Astrocyte (in vitro differentiated cells and primary cell): ENCODE data around the gene FKBP1B. TPM values are rescaled to one million over a fixed set of nuclear protein-coding genes. Genes with fewer than 3 reads are reported as not detected.

Source experiments
- DNase-seq: peaks from one replicate; pipeline ENCODE4 v3.0.0-alpha.2; 2010; ENCODE audit warnings: low read depth
- FAIRE-seq: peaks from 2 replicates; lab custom pipeline; 2011; peaks lifted over from hg19 to GRCh38; lab: Jason Lieb, UNC
- H2AFZ ChIP-seq: 2 replicates; pipeline ENCODE4 v1.6.0; 2012; ENCODE audit warnings: low read depth, low read length, inconsistent platforms
- H3K27ac ChIP-seq: 2 replicates; pipeline ENCODE4 v1.5.1; 2011; ENCODE audit warnings: low read depth, low read length, inconsistent platforms
- H3K27me3 ChIP-seq: 2 replicates; pipeline ENCODE4 v1.6.0; 2011; ENCODE audit warnings: low read length, inconsistent platforms; ENCODE audit not compliant: insufficient read depth
- H3K36me3 ChIP-seq: 2 replicates; pipeline ENCODE4 v1.5.1; 2011; ENCODE audit warnings: low read length, inconsistent platforms; ENCODE audit not compliant: insufficient read depth
- H3K4me1 ChIP-seq: 2 replicates; pipeline ENCODE4 v1.5.1; 2011; ENCODE audit warnings: low read length, inconsistent platforms; ENCODE audit not compliant: insufficient read depth
- H3K4me2 ChIP-seq: 2 replicates; pipeline ENCODE4 v1.6.0; 2012; ENCODE audit warnings: low read length, inconsistent platforms
- H3K4me3 ChIP-seq: 2 replicates; pipeline ENCODE4 v1.5.1; 2011; ENCODE audit warnings: low read depth, mild to moderate bottlenecking, low read length, inconsistent platforms; ENCODE audit not compliant: insufficient read depth
- H3K79me2 ChIP-seq: 2 replicates; pipeline ENCODE4 v1.6.0; 2012; ENCODE audit warnings: mild to moderate bottlenecking, low read length, inconsistent platforms; ENCODE audit not compliant: insufficient read depth
- H3K9ac ChIP-seq: 2 replicates; pipeline ENCODE4 v1.6.0; 2012; ENCODE audit warnings: mild to moderate bottlenecking, low read length, inconsistent platforms
- H3K9me3 ChIP-seq: 2 replicates; pipeline ENCODE4 v1.5.1; 2012; ENCODE audit warnings: low read depth, mild to moderate bottlenecking, low read length, inconsistent platforms; ENCODE audit not compliant: insufficient read depth
- H4K20me1 ChIP-seq: 2 replicates; pipeline ENCODE4 v1.6.0; 2012; ENCODE audit warnings: low read length, inconsistent platforms; ENCODE audit not compliant: insufficient read depth
- H3K27ac Mint-ChIP-seq: one replicate; pipeline ENCODE4 v1.8.0; 2021; ENCODE audit warnings: mild to moderate bottlenecking, mixed read lengths; ENCODE audit not compliant: unreplicated experiment
- H3K27me3 Mint-ChIP-seq: one replicate; pipeline ENCODE4 v1.8.0; 2021; ENCODE audit warnings: low read depth, mixed read lengths; ENCODE audit not compliant: unreplicated experiment
- H3K36me3 Mint-ChIP-seq: one replicate; pipeline ENCODE4 v1.8.0; 2021; ENCODE audit warnings: low read depth, mixed read lengths; ENCODE audit not compliant: unreplicated experiment
- H3K4me1 Mint-ChIP-seq: one replicate; pipeline ENCODE4 v1.8.0; 2021; ENCODE audit warnings: low read depth, mixed read lengths; ENCODE audit not compliant: unreplicated experiment
- H3K4me3 Mint-ChIP-seq: one replicate; pipeline ENCODE4 v1.8.0; 2021; ENCODE audit warnings: mild to moderate bottlenecking, moderate library complexity, mixed read lengths; ENCODE audit not compliant: unreplicated experiment
- H3K9me3 Mint-ChIP-seq: one replicate; pipeline ENCODE4 v1.8.0; 2021; ENCODE audit warnings: mild to moderate bottlenecking, mixed read lengths; ENCODE audit not compliant: unreplicated experiment
- CTCF ChIP-seq: IDR thresholded peaks from 2 replicates; pipeline ENCODE4 v1.5.1; 2011; ENCODE audit warnings: low read depth, mild to moderate bottlenecking, inconsistent platforms, low read length, moderate library complexity; ENCODE audit not compliant: insufficient read depth
- EZH2 ChIP-seq: IDR thresholded peaks from 2 replicates; pipeline ENCODE4 v1.6.1; 2012; ENCODE audit warnings: mild to moderate bottlenecking, low read length, inconsistent platforms; ENCODE audit not compliant: insufficient read depth
- total RNA-seq: library from RNA; stranded (reverse); gene quantifications from 2 replicates; pipeline ENCODE4 v1.2.1, GENCODE V29; 2021

The FKBP1B gene
- total RNA-seq, 1 donor from 2014 or later: 19.4 TPM

- Histone ChIP-seq H3K79me2 (no peaks in the 10 kb centered on the region), H3K4me2 (no peak overlapping the region), H3K27me3 (no peaks in the 10 kb centered on the region), H3K4me3 (no peak overlapping the region), H4K20me1 (peaks cover 3% of the 10 kb centered on the region), H3K9me3 (no peaks in the 10 kb centered on the region), H3K4me1 (no peaks in the 10 kb centered on the region), H3K36me3 (peaks cover 16% of the 10 kb centered on the region), H2AFZ (no peak overlapping the region), H3K27ac (no peak overlapping the region), H3K9ac (no peak overlapping the region)
- no peak for TF ChIP-seq EZH2
- TF ChIP-seq CTCF: no peak
- Mint-ChIP-seq H3K36me3 (peaks cover 17% of the 10 kb centered on the region), H3K4me1 (peaks cover 4% of the 10 kb centered on the region), H3K4me3 (no peak overlapping the region), H3K27ac (no peak overlapping the region), H3K9me3 (no peaks in the 10 kb centered on the region), H3K27me3 (no peaks in the 10 kb centered on the region)
- FAIRE-seq: no peak
- DNase-seq: no peak
Observed at GRCh38 chr2:24024996-24025663, 24.4 kb upstream of the FKBP1B start.

GRCh38 chr2:24026233-24026632 is 23.3 kb upstream of the FKBP1B start:
- no peaks in the 10 kb centered on the region for H3K9me3 Mint-ChIP-seq
- Histone ChIP-seq H3K27me3 (no peaks in the 10 kb centered on the region), H2AFZ (no peak overlapping the region), H3K4me3 (no peak overlapping the region), H3K4me2 (no peak overlapping the region), H3K4me1 (no peaks in the 10 kb centered on the region), H3K9me3 (no peaks in the 10 kb centered on the region), H3K36me3 (peaks cover 17% of the 10 kb centered on the region), H3K9ac (no peak overlapping the region), H3K79me2 (no peaks in the 10 kb centered on the region), H3K27ac (no peak overlapping the region), H4K20me1 (peaks cover 3% of the 10 kb centered on the region)
- peaks cover 4% of the 10 kb centered on the region for H3K4me1 Mint-ChIP-seq
- H3K27me3 Mint-ChIP-seq: no peaks in the 10 kb centered on the region
- no peak overlapping the region for H3K4me3 Mint-ChIP-seq
- FAIRE-seq (no peak), DNase-seq (no peak)
- H3K36me3 Mint-ChIP-seq: peaks cover 22% of the 10 kb centered on the region
- TF ChIP-seq EZH2: no peak
- no peak for TF ChIP-seq CTCF
- no peak overlapping the region for H3K27ac Mint-ChIP-seq

GRCh38 chr2:24038786-24039499 is 10.6 kb upstream of the FKBP1B start:
- Histone ChIP-seq H3K9me3 (no peaks in the 10 kb centered on the region), H3K79me2 (peaks cover 31% of the 10 kb centered on the region), H4K20me1 (peaks cover 11% of the 10 kb centered on the region), H3K4me1 (no peaks in the 10 kb centered on the region), H3K4me3 (no peak overlapping the region), H3K9ac (no peak overlapping the region), H3K27ac (no peak overlapping the region), H3K4me2 (no peak overlapping the region), H3K27me3 (no peaks in the 10 kb centered on the region), H3K36me3 (peaks cover 10% of the 10 kb centered on the region), H2AFZ (no peak overlapping the region)
- Mint-ChIP-seq H3K27ac (no peak overlapping the region), H3K9me3 (no peaks in the 10 kb centered on the region), H3K36me3 (no peaks in the 10 kb centered on the region), H3K27me3 (no peaks in the 10 kb centered on the region), H3K4me3 (no peak overlapping the region), H3K4me1 (no peaks in the 10 kb centered on the region)
- no peak for DNase-seq
- FAIRE-seq: no peak
- no peak for TF ChIP-seq CTCF
- no peak for TF ChIP-seq EZH2
